Neuronal stem cell (in vitro differentiated cells): ENCODE measurements around the gene PTPRT.
"Not testable (repeated sequence)": the region's sequence is repeated elsewhere in the genome, so short reads cannot be mapped to it uniquely, and the experiment has no call there.

Experiments
- DNase-seq: peaks from one replicate; pipeline ENCODE4 v3.0.0-alpha.2; 2013; ENCODE audit warnings: low spot score
- H2AFZ ChIP-seq: one replicate; pipeline ENCODE4 v1.6.1; 2013; ENCODE audit warnings: mild to moderate bottlenecking, low read length, inconsistent platforms
- H2AK5ac ChIP-seq: 2 replicates; pipeline ENCODE4 v1.6.1; 2013; ENCODE audit warnings: low read depth, mild to moderate bottlenecking, inconsistent platforms, low read length, moderate library complexity, mixed read lengths
- H2BK120ac ChIP-seq: 2 replicates; pipeline ENCODE4 v1.6.1; 2013; ENCODE audit warnings: low read depth, mild to moderate bottlenecking, inconsistent platforms, low read length, moderate library complexity, mixed read lengths
- H2BK12ac ChIP-seq: one replicate; pipeline ENCODE4 v1.6.1; 2013; ENCODE audit warnings: low read length, inconsistent platforms
- H2BK15ac ChIP-seq: 2 replicates; pipeline ENCODE4 v1.6.1; 2013; ENCODE audit warnings: mild to moderate bottlenecking, low read length, inconsistent platforms, mixed read lengths
- H2BK5ac ChIP-seq: one replicate; pipeline ENCODE4 v1.6.1; 2013; ENCODE audit warnings: inconsistent platforms, mild to moderate bottlenecking, low read length, moderate library complexity
- H3K14ac ChIP-seq: one replicate; pipeline ENCODE4 v1.6.1; 2013; ENCODE audit warnings: low read length, inconsistent platforms
- H3K18ac ChIP-seq: 2 replicates; pipeline ENCODE4 v1.6.1; 2013; ENCODE audit warnings: low read length, inconsistent platforms
- H3K23ac ChIP-seq: 2 replicates; pipeline ENCODE4 v1.6.1; 2013; ENCODE audit warnings: low read depth, mild to moderate bottlenecking, mixed read lengths, low read length, inconsistent platforms; ENCODE audit not compliant: poor library complexity
- H3K27ac ChIP-seq: replicated peaks from 3 replicates; pipeline ENCODE4 v1.5.1; 2013; ENCODE audit warnings: low read length, inconsistent platforms
- H3K27me3 ChIP-seq, 3 experiments: 2 replicates each; pipeline ENCODE4 v1.6.1; 2013; ENCODE audit warnings: low read length in 3 of 3, mild to moderate bottlenecking in 2 of 3, inconsistent platforms in 1 of 3, low read depth in 1 of 3, mixed read lengths in 1 of 3, moderate library complexity in 1 of 3; ENCODE audit not compliant: control insufficient read depth in 3 of 3, insufficient read depth in 3 of 3
- H3K36me3 ChIP-seq, 2 donors: replicated peaks in 1 of 2; 2 replicates each; pipeline ENCODE4 v1.6.1; 2013; ENCODE audit warnings: low read length in 2 of 2; ENCODE audit not compliant: control insufficient read depth in 2 of 2, insufficient read depth in 2 of 2
- H3K4ac ChIP-seq: 2 replicates; pipeline ENCODE4 v1.6.1; 2013; ENCODE audit warnings: inconsistent platforms, mild to moderate bottlenecking, low read length, moderate library complexity
- H3K4me1 ChIP-seq, 2 donors: 1 replicate in 1 of 2; 2 replicates in 1 of 2; pipeline ENCODE4 v1.6.1; 2013; ENCODE audit warnings: low read length in 2 of 2, low read depth in 1 of 2; ENCODE audit not compliant: control insufficient read depth in 2 of 2, insufficient read depth in 1 of 2
- H3K4me2 ChIP-seq: one replicate; pipeline ENCODE4 v1.6.1; 2013; ENCODE audit warnings: mild to moderate bottlenecking, low read length, inconsistent platforms; ENCODE audit not compliant: insufficient read depth, poor library complexity, severe bottlenecking
- H3K4me3 ChIP-seq, 2 donors: 2 replicates each; pipeline ENCODE4 v1.5.1; 2013; ENCODE audit warnings: low read length in 2 of 2, mild to moderate bottlenecking in 2 of 2, inconsistent platforms in 1 of 2, moderate library complexity in 1 of 2
- H3K79me1 ChIP-seq: one replicate; pipeline ENCODE4 v1.6.1; 2013; ENCODE audit warnings: low read depth, mild to moderate bottlenecking, inconsistent platforms, low read length, moderate library complexity
- H3K9ac ChIP-seq: one replicate; pipeline ENCODE4 v1.6.1; 2013; ENCODE audit warnings: mild to moderate bottlenecking, low read depth, low read length, inconsistent platforms; ENCODE audit not compliant: poor library complexity
- H3K9me3 ChIP-seq, 2 donors: replicated peaks in 1 of 2; 2 replicates each; pipeline versions ENCODE3 to v1.6.1; 2013; ENCODE audit warnings: low read length in 2 of 2, mild to moderate bottlenecking in 2 of 2, inconsistent platforms in 1 of 2, low read depth in 1 of 2, mixed read lengths in 1 of 2, moderate library complexity in 1 of 2; ENCODE audit not compliant: control insufficient read depth in 2 of 2, insufficient read depth in 1 of 2
- H4K8ac ChIP-seq: one replicate; pipeline ENCODE4 v1.6.1; 2013; ENCODE audit warnings: low read depth, mild to moderate bottlenecking, inconsistent platforms, low read length, moderate library complexity
- H4K91ac ChIP-seq: one replicate; pipeline ENCODE4 v1.6.1; 2013; ENCODE audit warnings: low read length, low read depth, mild to moderate bottlenecking, inconsistent platforms; ENCODE audit not compliant: poor library complexity
- WGBS, 2 donors: extraction: QIAGEN DNeasy Blood & Tissue Kit; methylation state at CpG; one replicate each; pipeline ENCODE4 v1.1.7; 2013; ENCODE audit warnings: missing lambda C conversion rate in 2 of 2, mixed read lengths in 1 of 2; ENCODE audit not compliant: insufficient read length in 2 of 2, insufficient replicate concordance in 1 of 2; ENCODE audit errors: extremely low coverage in 2 of 2; 5-methylcytosine and 5-hydroxymethylcytosine counted together

The PTPRT gene

GRCh38 chr20:42906120-42906519 lies 283.6 kb downstream of the PTPRT start:
- Histone ChIP-seq H2AK5ac (no peak overlapping the region), H3K18ac (peak overlapping the region; percentile 19), H3K9ac (no peak overlapping the region), H3K4ac (no peak overlapping the region), H2BK5ac (no peak overlapping the region), H3K14ac (no peak overlapping the region), H2BK15ac (no peak overlapping the region), H3K9me3 (peaks cover 0 to 3% of the 10 kb centered on the region in 2 donors), H2BK12ac (no peak overlapping the region), H3K23ac (no peak overlapping the region), H2AFZ (no peak overlapping the region), H2BK120ac (no peak overlapping the region), H3K4me2 (no peak overlapping the region), H3K4me3 (no peak overlapping the region), H3K36me3 (no peaks in the 10 kb centered on the region), H4K8ac (no peak overlapping the region), H4K91ac (no peak overlapping the region), H3K79me1 (no peaks in the 10 kb centered on the region), H3K27ac (no peak overlapping the region), H3K27me3 (no peaks in the 10 kb centered on the region), H3K4me1 (no peaks in the 10 kb centered on the region)
- DNase-seq: no peak
- no CpG with 5 or more reads among the region's 10 CpGs for WGBS, 2 donors

- Histone ChIP-seq H3K27me3 (no peaks in the 10 kb centered on the region), H3K14ac (no peak overlapping the region), H3K79me1 (no peaks in the 10 kb centered on the region), H3K4ac (no peak overlapping the region), H2AK5ac (no peak overlapping the region), H3K4me2 (no peak overlapping the region), H3K9ac (no peak overlapping the region), H2BK15ac (no peak overlapping the region), H2BK12ac (no peak overlapping the region), H3K18ac (no peak overlapping the region), H4K91ac (no peak overlapping the region), H3K27ac (no peak overlapping the region), H3K36me3 (no peaks in the 10 kb centered on the region), H2AFZ (no peak overlapping the region), H3K4me1 (no peaks in the 10 kb centered on the region), H4K8ac (no peak overlapping the region), H3K4me3 (no peak overlapping the region), H2BK120ac (no peak overlapping the region), H3K9me3 (no peaks in the 10 kb centered on the region), H3K23ac (no peak overlapping the region), H2BK5ac (no peak overlapping the region)
- WGBS, 2 donors: no CpG with 5 or more reads among the region's 3 CpGs
- no peak for DNase-seq
These were observed 287.2 kb downstream of the PTPRT start for GRCh38 chr20:42902509-42902908.

- Histone ChIP-seq H3K27ac (no peak overlapping the region), H3K27me3 (no peaks in the 10 kb centered on the region), H3K23ac (no peak overlapping the region), H4K8ac (no peak overlapping the region), H3K9me3 (no peaks in the 10 kb centered on the region), H2AK5ac (no peak overlapping the region), H3K4me2 (no peak overlapping the region), H2BK15ac (no peak overlapping the region), H3K4me3 (no peak overlapping the region), H2BK120ac (no peak overlapping the region), H3K4ac (no peak overlapping the region), H3K79me1 (no peaks in the 10 kb centered on the region), H3K18ac (no peak overlapping the region), H4K91ac (no peak overlapping the region), H2BK5ac (no peak overlapping the region), H3K9ac (no peak overlapping the region), H3K36me3 (no peaks in the 10 kb centered on the region), H2AFZ (no peak overlapping the region), H3K14ac (no peak overlapping the region), H2BK12ac (no peak overlapping the region), H3K4me1 (no peaks in the 10 kb centered on the region)
- DNase-seq: no peak
- no CpG with 5 or more reads among the region's 2 CpGs for WGBS, 2 donors
These were observed 287.8 kb downstream of the PTPRT start for GRCh38 chr20:42901689-42902440.

- H3K79me1 ChIP-seq, H4K91ac ChIP-seq, DNase-seq, H4K8ac ChIP-seq, H3K4me3 ChIP-seq, H3K18ac ChIP-seq, H2BK120ac ChIP-seq, H3K23ac ChIP-seq, H3K36me3 ChIP-seq, H3K9me3 ChIP-seq, H3K14ac ChIP-seq, H3K27me3 ChIP-seq, H2AK5ac ChIP-seq, H2BK15ac ChIP-seq, H3K4me2 ChIP-seq, H3K4me1 ChIP-seq, H2AFZ ChIP-seq, H2BK5ac ChIP-seq, H3K4ac ChIP-seq, H3K27ac ChIP-seq, H3K9ac ChIP-seq, H2BK12ac ChIP-seq: not testable (repeated sequence)
- WGBS, 2 donors: no CpG with 5 or more reads among the region's 5 CpGs
These were observed 288.9 kb downstream of the PTPRT start for GRCh38 chr20:42900764-42901163.
